K562 (cell line): Measurements from ENCODE around the gene SORT1. TPM values are rescaled to one million over a fixed set of nuclear protein-coding genes. Genes with fewer than 3 reads are reported as not detected.

Experiments used
- BRF1 ChIP-seq: IDR thresholded peaks from 3 replicates; pipeline ENCODE4 v1.6.1; 2011; ENCODE audit warnings: borderline replicate concordance, mild to moderate bottlenecking; ENCODE audit not compliant: insufficient read length; ENCODE audit errors: extremely low read depth
- FIP1L1 ChIP-seq: fragments of 200-400 bp; formaldehyde crosslinking; IDR thresholded peaks from 2 replicates; pipeline ENCODE4 v1.6.1; 2018; ENCODE audit warnings: mild to moderate bottlenecking, low read depth, low read length; ENCODE audit not compliant: poor library complexity, severe bottlenecking
- GABPA ChIP-seq: fragments of 200-800 bp; sonication (Bioruptor generic); conservative IDR thresholded peaks from 2 replicates; pipeline ENCODE4 v1.6.1; 2016; ENCODE audit warnings: low read depth, missing genetic modification characterization, missing compliant biosample characterization
- KDM2B ChIP-seq: fragments of 250-450 bp; sonication (Bioruptor Pico); IDR thresholded peaks from 2 replicates; pipeline ENCODE4 v1.8.0; 2021; ENCODE audit warnings: mild to moderate bottlenecking, moderate library complexity
- MTA3 ChIP-seq: fragments of 450-650 bp; formaldehyde crosslinking; IDR thresholded peaks from 2 replicates; pipeline ENCODE4 v1.6.1; 2017; ENCODE audit warnings: mild to moderate bottlenecking, borderline replicate concordance
- SMARCA5 ChIP-seq: fragments of 450-650 bp; IDR thresholded peaks from 2 replicates; pipeline ENCODE4 v1.6.1; 2016
- TOE1 ChIP-seq, 2 experiments: fragments of 450-650 bp in 1 of 2; sonication (generic) in 1 of 2; formaldehyde crosslinking in 1 of 2; IDR thresholded peaks; 2 replicates each; pipeline versions ENCODE4 v1.7.1 to v1.8.0; 2016 to 2022; ENCODE audit warnings: borderline replicate concordance in 2 of 2, mild to moderate bottlenecking in 2 of 2, antibody characterized with exemption in 1 of 2, inconsistent platforms in 1 of 2, low read depth in 1 of 2, missing genetic modification reagents in 1 of 2, moderate library complexity in 1 of 2
- U2AF2 ChIP-seq: fragments of 200-400 bp; formaldehyde crosslinking; optimal IDR thresholded peaks from 2 replicates; pipeline ENCODE3; 2017; ENCODE audit warnings: low read depth, mild to moderate bottlenecking, low read length
- ZNF124 ChIP-seq: sonication (generic); formaldehyde crosslinking; IDR thresholded peaks from 2 replicates; pipeline ENCODE4 v1.8.1; 2022; ENCODE audit warnings: missing genetic modification reagents
- ZNF184 ChIP-seq: sonication (generic); formaldehyde crosslinking; IDR thresholded peaks from 2 replicates; pipeline ENCODE4 v1.5.0; 2020; ENCODE audit warnings: missing genetic modification reagents
- ZNF778 ChIP-seq: fragments of 450-650 bp; formaldehyde crosslinking; IDR thresholded peaks from 2 replicates; pipeline ENCODE4 v1.4.0; 2020; ENCODE audit warnings: mild to moderate bottlenecking, moderate library complexity
- polyA plus RNA-seq, 8 experiments: library from polyadenylated mRNA; depleted of rRNA in 4 of 8; stranded (reverse) in 5 of 8; unstranded in 3 of 8; fragments of >200 nt; fragmentation: Nextera tagmentation in 2 of 8; fragmentation: Illumina TruSeq in 1 of 8; extraction: Ambion mirVana in 2 of 8; extraction: Trizol in 1 of 8; gene quantifications; 2 replicates each; pipeline versions ENCODE4 v1.2.1 to v1.2.3, GENCODE V29; 2011 to 2014; ENCODE audit warnings: inconsistent platforms in 1 of 8, missing spikeins in 1 of 8
- total RNA-seq, 7 experiments: library from RNA; depleted of rRNA in 6 of 7; stranded (reverse); fragments of >200 nt in 6 of 7; fragmentation: Illumina TruSeq in 2 of 7; extraction: Trizol in 2 of 7; gene quantifications; 2 replicates each; pipeline versions ENCODE4 v1.2.1 to v1.2.3, GENCODE V29; 2011 to 2021; ENCODE audit warnings: low replicate concordance in 1 of 7
- TF ChIP-seq, protein P1 (sequence below): fragments of 150-350 bp; conservative IDR thresholded peaks from 2 replicates; pipeline ENCODE4 v1.6.1; 2014; ENCODE audit warnings: low read length
- TF ChIP-seq, protein P2 (sequence below): fragments of 250-450 bp; sonication (Bioruptor Pico); IDR thresholded peaks from 2 replicates; pipeline ENCODE4 v1.8.0; 2021; ENCODE audit warnings: moderate library complexity, mild to moderate bottlenecking, inconsistent platforms
- TF ChIP-seq, protein P3 (sequence below): fragments of 450-650 bp; formaldehyde crosslinking; IDR thresholded peaks from 2 replicates; pipeline ENCODE4 v1.4.0; 2022; ENCODE audit warnings: missing genetic modification characterization
- TF ChIP-seq, protein P4 (sequence below): fragments of 450-650 bp; formaldehyde crosslinking; IDR thresholded peaks from 2 replicates; pipeline ENCODE4 v1.4.0; 2022; ENCODE audit warnings: missing genetic modification characterization
- TF ChIP-seq, protein P5 (sequence below): sonication (generic); formaldehyde crosslinking; IDR thresholded peaks from 2 replicates; pipeline ENCODE4 v1.8.0; 2022; ENCODE audit warnings: mild to moderate bottlenecking, low read depth, missing genetic modification reagents
- TF ChIP-seq, protein P6 (sequence below): fragments of 250-450 bp; sonication (Bioruptor Pico); IDR thresholded peaks from 2 replicates; pipeline ENCODE4 v1.4.0; 2020; ENCODE audit warnings: mild to moderate bottlenecking, moderate library complexity

The SORT1 gene
- total and polyA plus RNA-seq, 9 of the 15 experiments (the other 6 are each of a cell fraction or from before 2014, with no cell fraction given), result 27.4 to 112 (median 65.0) TPM

DNA sequence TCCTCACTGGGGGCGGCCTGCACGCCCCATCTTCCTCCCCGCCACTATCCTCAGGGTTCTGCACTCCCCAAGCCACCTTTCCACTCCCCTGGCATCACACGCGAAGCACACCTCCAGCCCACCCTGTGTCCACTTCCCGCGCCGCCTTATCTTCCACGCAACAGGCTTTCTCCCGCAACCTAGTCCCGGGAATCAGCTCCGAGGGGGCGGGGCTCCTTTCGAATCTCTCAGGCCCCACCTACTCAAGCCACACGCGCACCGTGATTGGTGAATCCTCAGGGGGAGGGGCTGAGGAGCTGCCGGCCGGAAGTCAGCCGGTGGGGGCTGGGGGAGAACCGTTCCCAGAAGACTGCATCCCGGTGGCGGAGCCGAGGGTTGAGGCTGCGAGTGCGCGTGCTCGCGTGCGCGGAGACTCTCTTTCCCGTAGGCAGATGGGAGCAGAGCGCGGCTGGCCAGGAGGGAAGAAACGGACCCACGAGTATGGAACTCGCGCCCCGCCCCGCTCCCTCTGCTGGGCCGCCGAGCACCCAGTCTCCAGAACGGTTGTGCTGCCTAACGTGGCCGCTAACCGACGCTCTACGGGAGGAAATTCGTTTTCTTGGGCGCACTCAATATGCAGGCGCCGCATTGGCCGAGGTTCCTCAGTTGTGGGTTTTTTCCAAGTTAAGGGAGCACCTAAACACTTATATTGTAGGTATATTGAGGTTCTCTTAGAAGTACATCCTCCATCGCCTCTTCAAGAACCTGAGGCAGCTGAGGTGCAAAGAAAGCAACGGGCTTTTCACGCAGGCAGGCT, 114.6 kb downstream of the SORT1 start, which contains the start of gene PSRC1 (continued):
- TF ChIP-seq, protein P1, sequence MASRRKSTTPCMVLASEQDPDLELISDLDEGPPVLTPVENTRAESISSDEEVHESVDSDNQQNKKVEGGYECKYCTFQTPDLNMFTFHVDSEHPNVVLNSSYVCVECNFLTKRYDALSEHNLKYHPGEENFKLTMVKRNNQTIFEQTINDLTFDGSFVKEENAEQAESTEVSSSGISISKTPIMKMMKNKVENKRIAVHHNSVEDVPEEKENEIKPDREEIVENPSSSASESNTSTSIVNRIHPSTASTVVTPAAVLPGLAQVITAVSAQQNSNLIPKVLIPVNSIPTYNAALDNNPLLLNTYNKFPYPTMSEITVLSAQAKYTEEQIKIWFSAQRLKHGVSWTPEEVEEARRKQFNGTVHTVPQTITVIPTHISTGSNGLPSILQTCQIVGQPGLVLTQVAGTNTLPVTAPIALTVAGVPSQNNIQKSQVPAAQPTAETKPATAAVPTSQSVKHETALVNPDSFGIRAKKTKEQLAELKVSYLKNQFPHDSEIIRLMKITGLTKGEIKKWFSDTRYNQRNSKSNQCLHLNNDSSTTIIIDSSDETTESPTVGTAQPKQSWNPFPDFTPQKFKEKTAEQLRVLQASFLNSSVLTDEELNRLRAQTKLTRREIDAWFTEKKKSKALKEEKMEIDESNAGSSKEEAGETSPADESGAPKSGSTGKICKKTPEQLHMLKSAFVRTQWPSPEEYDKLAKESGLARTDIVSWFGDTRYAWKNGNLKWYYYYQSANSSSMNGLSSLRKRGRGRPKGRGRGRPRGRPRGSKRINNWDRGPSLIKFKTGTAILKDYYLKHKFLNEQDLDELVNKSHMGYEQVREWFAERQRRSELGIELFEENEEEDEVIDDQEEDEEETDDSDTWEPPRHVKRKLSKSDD, result peak; percentile 82; the same call in 1 of the 2 replicates
- TF ChIP-seq ZNF184, result no peak
- no peak for TF ChIP-seq SMARCA5
- no peak for TF ChIP-seq KDM2B (CRISPR knock-in tag)
- TF ChIP-seq, protein P2, sequence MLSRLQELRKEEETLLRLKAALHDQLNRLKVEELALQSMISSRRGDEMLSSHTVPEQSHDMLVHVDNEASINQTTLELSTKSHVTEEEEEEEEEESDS (CRISPR knock-in tag), result no peak
- TF ChIP-seq, protein P3, sequence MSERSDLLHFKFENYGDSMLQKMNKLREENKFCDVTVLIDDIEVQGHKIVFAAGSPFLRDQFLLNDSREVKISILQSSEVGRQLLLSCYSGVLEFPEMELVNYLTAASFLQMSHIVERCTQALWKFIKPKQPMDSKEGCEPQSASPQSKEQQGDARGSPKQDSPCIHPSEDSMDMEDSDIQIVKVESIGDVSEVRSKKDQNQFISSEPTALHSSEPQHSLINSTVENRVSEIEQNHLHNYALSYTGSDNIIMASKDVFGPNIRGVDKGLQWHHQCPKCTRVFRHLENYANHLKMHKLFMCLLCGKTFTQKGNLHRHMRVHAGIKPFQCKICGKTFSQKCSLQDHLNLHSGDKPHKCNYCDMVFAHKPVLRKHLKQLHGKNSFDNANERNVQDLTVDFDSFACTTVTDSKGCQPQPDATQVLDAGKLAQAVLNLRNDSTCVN (CRISPR knock-in tag), result no peak
- no peak; the same call in 1 of the 2 replicates for TF ChIP-seq ZNF124
- no peak for TF ChIP-seq BRF1
- no peak for TF ChIP-seq ZNF778 (CRISPR knock-in tag)
- TF ChIP-seq GABPA (tag), result peak; percentile 94
- peak; percentile 81; the same call in 1 of the 2 replicates for TF ChIP-seq MTA3
- TF ChIP-seq FIP1L1, result peak; percentile 86
- TF ChIP-seq TOE1 (IDR thresholded peaks at IDR 0.05; ENCODE audit: borderline replicate concordance), result peak; percentile 70; the same call in 1 of the 2 replicates
- peak; percentile 57; the same call in 1 of the 2 replicates for TF ChIP-seq TOE1 (CRISPR knock-in tag; IDR thresholded peaks at IDR 0.05; ENCODE audit: borderline replicate concordance, low read depth)
- TF ChIP-seq, protein P4, sequence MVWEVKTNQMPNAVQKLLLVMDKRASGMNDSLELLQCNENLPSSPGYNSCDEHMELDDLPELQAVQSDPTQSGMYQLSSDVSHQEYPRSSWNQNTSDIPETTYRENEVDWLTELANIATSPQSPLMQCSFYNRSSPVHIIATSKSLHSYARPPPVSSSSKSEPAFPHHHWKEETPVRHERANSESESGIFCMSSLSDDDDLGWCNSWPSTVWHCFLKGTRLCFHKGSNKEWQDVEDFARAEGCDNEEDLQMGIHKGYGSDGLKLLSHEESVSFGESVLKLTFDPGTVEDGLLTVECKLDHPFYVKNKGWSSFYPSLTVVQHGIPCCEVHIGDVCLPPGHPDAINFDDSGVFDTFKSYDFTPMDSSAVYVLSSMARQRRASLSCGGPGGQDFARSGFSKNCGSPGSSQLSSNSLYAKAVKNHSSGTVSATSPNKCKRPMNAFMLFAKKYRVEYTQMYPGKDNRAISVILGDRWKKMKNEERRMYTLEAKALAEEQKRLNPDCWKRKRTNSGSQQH, result peak; percentile 65; the same call in 1 of the 2 replicates
- no peak for TF ChIP-seq U2AF2
- TF ChIP-seq, protein P5, sequence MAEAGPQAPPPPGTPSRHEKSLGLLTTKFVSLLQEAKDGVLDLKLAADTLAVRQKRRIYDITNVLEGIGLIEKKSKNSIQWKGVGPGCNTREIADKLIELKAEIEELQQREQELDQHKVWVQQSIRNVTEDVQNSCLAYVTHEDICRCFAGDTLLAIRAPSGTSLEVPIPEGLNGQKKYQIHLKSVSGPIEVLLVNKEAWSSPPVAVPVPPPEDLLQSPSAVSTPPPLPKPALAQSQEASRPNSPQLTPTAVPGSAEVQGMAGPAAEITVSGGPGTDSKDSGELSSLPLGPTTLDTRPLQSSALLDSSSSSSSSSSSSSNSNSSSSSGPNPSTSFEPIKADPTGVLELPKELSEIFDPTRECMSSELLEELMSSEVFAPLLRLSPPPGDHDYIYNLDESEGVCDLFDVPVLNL (CRISPR knock-in tag), result no peak
- TF ChIP-seq, protein P6, sequence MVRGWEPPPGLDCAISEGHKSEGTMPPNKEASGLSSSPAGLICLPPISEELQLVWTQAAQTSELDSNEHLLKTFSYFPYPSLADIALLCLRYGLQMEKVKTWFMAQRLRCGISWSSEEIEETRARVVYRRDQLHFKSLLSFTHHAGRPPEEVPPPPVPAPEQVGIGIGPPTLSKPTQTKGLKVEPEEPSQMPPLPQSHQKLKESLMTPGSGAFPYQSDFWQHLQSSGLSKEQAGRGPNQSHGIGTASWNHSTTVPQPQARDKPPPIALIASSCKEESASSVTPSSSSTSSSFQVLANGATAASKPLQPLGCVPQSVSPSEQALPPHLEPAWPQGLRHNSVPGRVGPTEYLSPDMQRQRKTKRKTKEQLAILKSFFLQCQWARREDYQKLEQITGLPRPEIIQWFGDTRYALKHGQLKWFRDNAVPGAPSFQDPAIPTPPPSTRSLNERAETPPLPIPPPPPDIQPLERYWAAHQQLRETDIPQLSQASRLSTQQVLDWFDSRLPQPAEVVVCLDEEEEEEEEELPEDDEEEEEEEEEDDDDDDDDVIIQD, result peak; percentile 84; the same call in 1 of the 2 replicates
